OCI-LY7 (cell line): Measurements from ENCODE around the gene EXOC5. TPM values are rescaled to one million over a fixed set of nuclear protein-coding genes. Genes with fewer than 3 reads are reported as not detected.

Experiments
- BruUV-seq: library from RNA; stranded (reverse); fragments of 400-500 nt; replicated peaks from 2 replicates; lab custom pipeline; 2021; lab: Mats Ljungman, UMichigan
- CTCF ChIA-PET: fragments of 300-600 bp; sonication (Branson Sonifier 250); formaldehyde crosslinking; loops from one replicate; lab custom pipeline; 2022; ENCODE audit warnings: antibody characterized with exemption; ENCODE audit not compliant: unreplicated experiment; lab: Charles Lee
- POLR2A ChIA-PET: fragments of 300-600 bp; sonication (Branson Sonifier 250); formaldehyde crosslinking; loops from one replicate; lab custom pipeline; 2022; ENCODE audit warnings: antibody characterized with exemption; lab: Charles Lee
- DNase-seq: peaks from one replicate; pipeline ENCODE4 v3.0.0-alpha.2; 2015; ENCODE audit warnings: low spot score
- H2AFZ ChIP-seq: fragments of 200-600 bp; sonication (generic), shearing (Covaris generic); 2 replicates; pipeline ENCODE4 v1.6.1; 2014; ENCODE audit warnings: mild to moderate bottlenecking, antibody characterized with exemption, low read length, moderate library complexity
- H3K27ac ChIP-seq: fragments of 200-600 bp; sonication (generic); 2 replicates; pipeline ENCODE4 v1.5.1; 2014; ENCODE audit warnings: mixed run types, low read depth, mild to moderate bottlenecking, moderate library complexity, low read length, inconsistent platforms; ENCODE audit not compliant: poor library complexity, severe bottlenecking
- H3K36me3 ChIP-seq: fragments of 200-600 bp; sonication (generic); 2 replicates; pipeline ENCODE4 v1.6.1; 2014; ENCODE audit warnings: mild to moderate bottlenecking, antibody characterized with exemption, low read length, moderate library complexity, mixed read lengths; ENCODE audit not compliant: insufficient read depth
- H3K4me1 ChIP-seq: fragments of 200-600 bp; sonication (generic); 2 replicates; pipeline ENCODE4 v1.5.1; 2014; ENCODE audit warnings: mild to moderate bottlenecking, low read length; ENCODE audit not compliant: insufficient read depth, poor library complexity, severe bottlenecking
- H3K4me2 ChIP-seq: fragments of 200-600 bp; sonication (generic); 2 replicates; pipeline ENCODE4 v1.6.1; 2014; ENCODE audit warnings: mild to moderate bottlenecking, low read length
- H3K4me3 ChIP-seq: fragments of 200-600 bp; sonication (generic); 2 replicates; pipeline ENCODE4 v1.5.1; 2014; ENCODE audit warnings: mild to moderate bottlenecking, low read depth, low read length; ENCODE audit not compliant: poor library complexity, severe bottlenecking
- H3K79me2 ChIP-seq: fragments of 200-600 bp; sonication (generic); 2 replicates; pipeline ENCODE4 v1.6.1; 2016; ENCODE audit warnings: low read depth, mild to moderate bottlenecking, low read length, moderate library complexity, mixed read lengths; ENCODE audit not compliant: insufficient read depth
- H3K9me2 ChIP-seq: fragments of 200-600 bp; sonication (generic); 2 replicates; pipeline ENCODE4 v1.6.1; 2016; ENCODE audit warnings: mild to moderate bottlenecking, low read length, mixed read lengths; ENCODE audit not compliant: insufficient read depth
- H3K9me3 ChIP-seq: fragments of 200-600 bp; sonication (generic); 2 replicates; pipeline ENCODE4 v1.6.1; 2014; ENCODE audit warnings: mild to moderate bottlenecking, mixed run types, low read length, mixed read lengths
- H4K20me1 ChIP-seq: fragments of 200-600 bp; sonication (generic); 2 replicates; pipeline ENCODE4 v1.6.1; 2014; ENCODE audit warnings: mild to moderate bottlenecking, antibody characterized with exemption, low read length, moderate library complexity, mixed read lengths; ENCODE audit not compliant: insufficient read depth
- CTCF ChIP-seq: fragments of 200-600 bp; sonication (generic); conservative IDR thresholded peaks from 2 replicates; pipeline ENCODE4 v1.5.1; 2014; ENCODE audit warnings: mild to moderate bottlenecking, antibody characterized with exemption, low read length, moderate library complexity, mixed read lengths
- EZH2phosphoT487 ChIP-seq: fragments of 200-600 bp; sonication (generic); IDR thresholded peaks from 2 replicates; pipeline ENCODE4 v1.6.1; 2018; ENCODE audit warnings: low read depth, borderline replicate concordance, mild to moderate bottlenecking, mixed run types, antibody characterized with exemption, low read length, moderate library complexity, mixed read lengths
- intact Hi-C: fragments of 100-400 bp; cut with micrococcal nuclease; formaldehyde crosslinking; loops from one replicate; pipeline ENCODE4 v1.10.0; 2022; ENCODE audit not compliant: unreplicated experiment
- total RNA-seq, 2 experiments: library from RNA; depleted of rRNA in 1 of 2; stranded (reverse); fragments of >200 nt in 1 of 2; shearing (Covaris generic) in 1 of 2; gene quantifications; 2 replicates each; pipeline ENCODE4 v1.2.3, GENCODE V29; 2014 to 2022

EXOC5 gene
- total RNA-seq, 2 experiments from 2014 or later = 26.9 to 69.4 TPM

- Histone ChIP-seq H3K4me1 (no peaks in the 10 kb centered on the region), H3K9me3 (peaks cover 7% of the 10 kb centered on the region; the same call in 1 of the 2 replicates), H3K27ac (no peak overlapping the region), H3K9me2 (no peaks in the 10 kb centered on the region), H2AFZ (no peak overlapping the region), H3K79me2 (peaks cover 93% of the 10 kb centered on the region), H3K4me3 (no peak overlapping the region), H3K36me3 (peaks cover 56% of the 10 kb centered on the region), H3K4me2 (no peak overlapping the region), H4K20me1 (peaks cover 15% of the 10 kb centered on the region)
- BruUV-seq = no TSS peak
- intact Hi-C loops = no loop called here
- no peak for DNase-seq
- TF ChIP-seq EZH2phosphoT487 = no peak
- POLR2A ChIA-PET = interaction anchor here (0.5 kb wide), 1 partner anchor 635 kb away, joined by 3 read pairs; no protein-coding TSS in a partner anchor
- CTCF ChIA-PET = no interaction called here
These were observed 13.8 kb downstream of the EXOC5 start for GRCh38 chr14:57254884-57255283.

GRCh38 chr14:57246933-57247657 lies 21.6 kb downstream of the EXOC5 start:
- Histone ChIP-seq H3K36me3 (peaks cover 41% of the 10 kb centered on the region), H3K4me3 (no peak overlapping the region), H2AFZ (no peak overlapping the region), H3K27ac (no peak overlapping the region), H3K9me3 (no peaks in the 10 kb centered on the region), H3K4me1 (no peaks in the 10 kb centered on the region), H4K20me1 (peaks cover 11% of the 10 kb centered on the region), H3K4me2 (no peak overlapping the region), H3K79me2 (peaks cover 42% of the 10 kb centered on the region), H3K9me2 (no peaks in the 10 kb centered on the region)
- ChIA-PET CTCF (no interaction called here), POLR2A (interaction anchor here (0.9 kb wide), 1 partner anchor 10 kb away, joined by 4 read pairs; no protein-coding TSS in a partner anchor)
- TF ChIP-seq EZH2phosphoT487 (no peak), CTCF (no peak)
- intact Hi-C loops = no loop called here
- no peak for DNase-seq
- no TSS peak for BruUV-seq

GRCh38 chr14:57245941-57246340 lies 22.8 kb downstream of the EXOC5 start:
- TF ChIP-seq EZH2phosphoT487 (no peak), CTCF (no peak)
- Histone ChIP-seq H2AFZ (no peak overlapping the region), H4K20me1 (peaks cover 8% of the 10 kb centered on the region), H3K79me2 (peaks cover 31% of the 10 kb centered on the region; the same call in 1 of the 2 replicates), H3K4me2 (no peak overlapping the region), H3K9me2 (no peaks in the 10 kb centered on the region), H3K36me3 (peaks cover 39% of the 10 kb centered on the region), H3K9me3 (no peaks in the 10 kb centered on the region), H3K27ac (no peak overlapping the region), H3K4me1 (no peaks in the 10 kb centered on the region), H3K4me3 (no peak overlapping the region)
- DNase-seq = no peak
- intact Hi-C loops = no loop called here
- ChIA-PET POLR2A (interaction anchor here (0.5 to 1.5 kb wide), 4 partner anchors 10 to 597 kb away, joined by 3 to 4 read pairs (median 3); no protein-coding TSS in a partner anchor), CTCF (no interaction called here)
- BruUV-seq = no TSS peak
